Kidney epithelial cell (primary cell): ENCODE results near the gene GKN2. TPM values are rescaled to one million over a fixed set of nuclear protein-coding genes. Genes with fewer than 3 reads are reported as not detected.

Experiments used
- DNase-seq: peaks from one replicate; pipeline ENCODE4 v3.0.0-alpha.2; 2010; ENCODE audit warnings: low read depth
- H3K27me3 ChIP-seq: 2 replicates; pipeline ENCODE4 v1.6.0; 2011; ENCODE audit warnings: low read length; ENCODE audit not compliant: control insufficient read depth, insufficient read depth
- H3K36me3 ChIP-seq: 2 replicates; pipeline ENCODE4 v1.5.1; 2011; ENCODE audit warnings: low read length; ENCODE audit not compliant: control insufficient read depth, insufficient read depth
- H3K4me3 ChIP-seq: 2 replicates; pipeline ENCODE4 v1.5.1; 2011; ENCODE audit warnings: low read depth, mild to moderate bottlenecking, control low read depth, low read length
- total RNA-seq: library from RNA; depleted of rRNA; stranded (reverse); fragments of >200 nt; gene quantifications from 2 replicates; pipeline ENCODE4 v1.2.3, GENCODE V29; 2015
- TF ChIP-seq, protein P1 (sequence below): IDR thresholded peaks from 2 replicates; pipeline ENCODE4 v1.5.1; 2011; ENCODE audit warnings: mild to moderate bottlenecking, moderate library complexity, low read length, control low read depth, inconsistent platforms; ENCODE audit not compliant: insufficient read depth, poor library complexity, severe bottlenecking

The GKN2 gene
- total RNA-seq, 1 donor from 2014 or later: not detected

GRCh38 chr2:68936427-68936826, 16.3 kb downstream of the GKN2 start:
- no peak overlapping the region for H3K4me3 ChIP-seq
- H3K36me3 ChIP-seq: no peaks in the 10 kb centered on the region
- TF ChIP-seq, protein P1, sequence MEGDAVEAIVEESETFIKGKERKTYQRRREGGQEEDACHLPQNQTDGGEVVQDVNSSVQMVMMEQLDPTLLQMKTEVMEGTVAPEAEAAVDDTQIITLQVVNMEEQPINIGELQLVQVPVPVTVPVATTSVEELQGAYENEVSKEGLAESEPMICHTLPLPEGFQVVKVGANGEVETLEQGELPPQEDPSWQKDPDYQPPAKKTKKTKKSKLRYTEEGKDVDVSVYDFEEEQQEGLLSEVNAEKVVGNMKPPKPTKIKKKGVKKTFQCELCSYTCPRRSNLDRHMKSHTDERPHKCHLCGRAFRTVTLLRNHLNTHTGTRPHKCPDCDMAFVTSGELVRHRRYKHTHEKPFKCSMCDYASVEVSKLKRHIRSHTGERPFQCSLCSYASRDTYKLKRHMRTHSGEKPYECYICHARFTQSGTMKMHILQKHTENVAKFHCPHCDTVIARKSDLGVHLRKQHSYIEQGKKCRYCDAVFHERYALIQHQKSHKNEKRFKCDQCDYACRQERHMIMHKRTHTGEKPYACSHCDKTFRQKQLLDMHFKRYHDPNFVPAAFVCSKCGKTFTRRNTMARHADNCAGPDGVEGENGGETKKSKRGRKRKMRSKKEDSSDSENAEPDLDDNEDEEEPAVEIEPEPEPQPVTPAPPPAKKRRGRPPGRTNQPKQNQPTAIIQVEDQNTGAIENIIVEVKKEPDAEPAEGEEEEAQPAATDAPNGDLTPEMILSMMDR: no peak
- no peaks in the 10 kb centered on the region for H3K27me3 ChIP-seq
- no peak for DNase-seq

- DNase-seq: no peak
- H3K4me3 ChIP-seq: no peak overlapping the region
- no peaks in the 10 kb centered on the region for H3K36me3 ChIP-seq
- TF ChIP-seq, protein P1: no peak
- H3K27me3 ChIP-seq: no peaks in the 10 kb centered on the region
Measured at GRCh38 chr2:68935471-68935870, 17.2 kb downstream of the GKN2 start.

DNA sequence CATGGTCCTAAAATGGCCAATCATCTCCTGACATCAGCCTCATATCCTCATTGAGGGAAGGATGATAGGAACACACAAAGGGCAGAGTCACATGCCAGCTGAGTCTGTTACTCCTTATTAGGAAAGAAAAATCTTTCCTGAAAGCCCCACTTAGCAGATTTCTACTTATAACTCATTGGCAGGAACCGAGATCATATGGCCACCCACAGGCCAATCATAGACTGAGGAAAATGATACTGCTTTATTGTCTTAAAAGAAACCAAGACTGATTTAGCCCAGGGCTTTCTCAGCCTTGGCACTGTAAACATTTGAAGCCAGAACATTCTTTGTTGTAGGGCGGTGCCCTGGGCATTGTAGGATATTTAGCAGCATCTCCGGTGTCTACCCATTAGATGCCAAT, 18.7 kb downstream of the GKN2 start:
- Histone ChIP-seq H3K36me3 (no peaks in the 10 kb centered on the region), H3K4me3 (no peak overlapping the region), H3K27me3 (no peaks in the 10 kb centered on the region)
- DNase-seq: no peak
- TF ChIP-seq, protein P1: no peak

DNA sequence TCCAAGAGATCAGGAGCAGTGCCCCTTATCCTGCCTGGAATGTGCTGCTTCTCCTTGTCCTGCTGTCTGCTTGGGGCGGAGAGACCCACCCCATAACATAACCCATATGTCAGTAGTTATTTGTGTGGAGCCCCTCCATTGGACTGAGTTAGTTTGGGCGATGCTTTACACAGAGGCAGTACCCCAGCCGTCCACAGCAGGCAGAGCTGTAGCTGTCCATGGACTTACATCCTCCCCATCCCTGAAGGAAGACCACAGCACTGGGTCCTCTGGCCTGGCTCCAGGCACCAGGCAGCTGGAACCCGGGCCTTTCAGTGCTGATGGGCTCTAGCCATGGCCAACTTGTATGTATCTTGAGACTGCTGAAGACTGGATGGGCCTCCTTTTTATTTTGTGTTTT, 20.3 kb downstream of the GKN2 start:
- DNase-seq: no peak
- Histone ChIP-seq H3K36me3 (no peaks in the 10 kb centered on the region), H3K27me3 (no peaks in the 10 kb centered on the region), H3K4me3 (no peak overlapping the region)
- TF ChIP-seq, protein P1: no peak

DNA sequence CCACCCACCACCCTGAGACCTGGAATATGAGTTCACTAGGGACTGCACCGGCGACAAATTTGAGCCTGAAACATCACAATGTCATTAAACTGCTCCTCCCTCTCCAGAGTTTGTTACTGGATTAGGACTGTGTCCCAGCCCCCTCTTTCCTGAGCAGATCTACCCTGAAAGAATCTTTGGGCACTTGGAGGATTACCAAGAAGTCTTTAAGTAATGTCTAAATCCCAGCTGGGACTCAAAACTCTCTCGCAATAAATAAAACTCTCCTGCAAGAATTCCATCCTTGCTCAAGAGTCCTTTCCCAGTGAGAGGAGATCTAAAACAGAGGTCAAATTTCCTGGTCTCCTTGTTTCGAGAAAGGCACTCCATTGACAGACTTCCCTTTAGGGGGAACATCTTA, 20.9 kb downstream of the GKN2 start:
- TF ChIP-seq, protein P1: no peak
- Histone ChIP-seq H3K27me3 (no peaks in the 10 kb centered on the region), H3K4me3 (no peak overlapping the region), H3K36me3 (no peaks in the 10 kb centered on the region)
- DNase-seq: no peak

- Histone ChIP-seq H3K4me3 (no peak overlapping the region), H3K27me3 (no peaks in the 10 kb centered on the region), H3K36me3 (no peaks in the 10 kb centered on the region)
- DNase-seq: no peak
- TF ChIP-seq, protein P1: no peak
Measured at GRCh38 chr2:68931149-68931711, 21.5 kb downstream of the GKN2 start.
